ENCODE data around the gene MAP3K8. TPM values are rescaled to one million over a fixed set of nuclear protein-coding genes. Genes with fewer than 3 reads are reported as not detected.
"Not testable (repeated sequence)": the region's sequence is repeated elsewhere in the genome, so short reads cannot be mapped to it uniquely, and the experiment has no call there.

Gene MAP3K8
- total and polyA plus RNA-seq, 4 donors, result 4.2 to 9.6 (median 8.6) TPM

GRCh38 chr10:30432622-30433305 lies 1.2 kb upstream of the MAP3K8 start:
- Histone ChIP-seq H3K4me1 (ENCODE audit: control insufficient read depth, insufficient read depth, low read length) (peaks cover 27% of the 10 kb centered on the region), H3K9me3 (ENCODE audit: control insufficient read depth, insufficient read depth, low read length) (no peaks in the 10 kb centered on the region), H3K27ac (ENCODE audit: low read depth, low read length) (peak overlapping the region; percentile 95), H3K27me3 (ENCODE audit: control insufficient read depth, insufficient read depth, low read length) (peaks cover 18% of the 10 kb centered on the region), H3K36me3 (ENCODE audit: control insufficient read depth, insufficient read depth, low read length) (no peaks in the 10 kb centered on the region), H3K4me3 (ENCODE audit: low read depth, low read length) (peak overlapping the region; percentile 88)
- no peak for DNase-seq (ENCODE audit: low read depth in 4 of 6, low spot score in 6 of 6)
- 34% methylated on average over 25 of the region's 35 CpGs for WGBS (ENCODE audit: insufficient coverage)

- Histone ChIP-seq H3K27ac (ENCODE audit: low read depth, low read length) (peak overlapping the region; percentile 95), H3K36me3 (ENCODE audit: control insufficient read depth, insufficient read depth, low read length) (no peaks in the 10 kb centered on the region), H3K9me3 (ENCODE audit: control insufficient read depth, insufficient read depth, low read length) (no peaks in the 10 kb centered on the region), H3K4me3 (ENCODE audit: low read depth, low read length) (peak overlapping the region; percentile 88), H3K4me1 (ENCODE audit: control insufficient read depth, insufficient read depth, low read length) (peaks cover 22% of the 10 kb centered on the region), H3K27me3 (ENCODE audit: control insufficient read depth, insufficient read depth, low read length) (peaks cover 18% of the 10 kb centered on the region)
- peak in 3 of 6 donors; percentile 39 to 84 (median 82) for DNase-seq (ENCODE audit: low read depth in 4 of 6, low spot score in 6 of 6)
- WGBS (ENCODE audit: insufficient coverage), result 0% methylated on average over 32 of the region's 32 CpGs
These were observed 666 bp upstream of the MAP3K8 start for GRCh38 chr10:30433306-30433729.

GRCh38 chr10:30434273-30435072 lies 489 bp downstream of the MAP3K8 start:
- WGBS (ENCODE audit: insufficient coverage), result under 1% methylated on average over 55 of the region's 56 CpGs
- H3K4me3 ChIP-seq (ENCODE audit: low read depth, low read length), result peak overlapping the region; percentile 88
- H3K27ac ChIP-seq (ENCODE audit: low read depth, low read length), result peak overlapping the region; percentile 95
- peaks cover 22% of the 10 kb centered on the region for H3K4me1 ChIP-seq (ENCODE audit: control insufficient read depth, insufficient read depth, low read length)
- peaks cover 18% of the 10 kb centered on the region for H3K27me3 ChIP-seq (ENCODE audit: control insufficient read depth, insufficient read depth, low read length)
- no peaks in the 10 kb centered on the region for H3K9me3 ChIP-seq (ENCODE audit: control insufficient read depth, insufficient read depth, low read length)
- peak in 3 of 6 donors; percentile 33 to 72 (median 68) for DNase-seq (ENCODE audit: low read depth in 4 of 6, low spot score in 6 of 6)
- no peaks in the 10 kb centered on the region for H3K36me3 ChIP-seq (ENCODE audit: control insufficient read depth, insufficient read depth, low read length)

- 5% methylated on average over 13 of the region's 13 CpGs for WGBS (ENCODE audit: insufficient coverage)
- peak overlapping the region; percentile 88 for H3K4me3 ChIP-seq (ENCODE audit: low read depth, low read length)
- H3K4me1 ChIP-seq (ENCODE audit: control insufficient read depth, insufficient read depth, low read length), result peaks cover 22% of the 10 kb centered on the region
- no peaks in the 10 kb centered on the region for H3K9me3 ChIP-seq (ENCODE audit: control insufficient read depth, insufficient read depth, low read length)
- H3K27ac ChIP-seq (ENCODE audit: low read depth, low read length), result peak overlapping the region; percentile 95
- DNase-seq (ENCODE audit: low read depth in 4 of 6, low spot score in 6 of 6), result peak in 2 of 6 donors; percentile 61 to 67
- peaks cover 18% of the 10 kb centered on the region for H3K27me3 ChIP-seq (ENCODE audit: control insufficient read depth, insufficient read depth, low read length)
- no peaks in the 10 kb centered on the region for H3K36me3 ChIP-seq (ENCODE audit: control insufficient read depth, insufficient read depth, low read length)
These were observed 1.1 kb downstream of the MAP3K8 start for GRCh38 chr10:30435073-30435422.

GRCh38 chr10:30435499-30436167 lies 1.6 kb downstream of the MAP3K8 start:
- Histone ChIP-seq H3K27ac (ENCODE audit: low read depth, low read length) (peak overlapping the region; percentile 95), H3K4me1 (ENCODE audit: control insufficient read depth, insufficient read depth, low read length) (peaks cover 22% of the 10 kb centered on the region), H3K27me3 (ENCODE audit: control insufficient read depth, insufficient read depth, low read length) (peaks cover 18% of the 10 kb centered on the region), H3K4me3 (ENCODE audit: low read depth, low read length) (peak overlapping the region; percentile 88)
- not testable (repeated sequence) for H3K36me3 ChIP-seq (ENCODE audit: control insufficient read depth, insufficient read depth, low read length); H3K9me3 ChIP-seq (ENCODE audit: control insufficient read depth, insufficient read depth, low read length)
- WGBS (ENCODE audit: insufficient coverage), result 25% methylated on average over 4 of the region's 15 CpGs
- DNase-seq (ENCODE audit: low read depth in 4 of 6, low spot score in 6 of 6), result peak in 1 of 6 donors; percentile 24

- no peaks in the 10 kb centered on the region for H3K9me3 ChIP-seq (ENCODE audit: control insufficient read depth, insufficient read depth, low read length)
- peaks cover 14% of the 10 kb centered on the region for H3K27me3 ChIP-seq (ENCODE audit: control insufficient read depth, insufficient read depth, low read length)
- peak overlapping the region; percentile 95 for H3K27ac ChIP-seq (ENCODE audit: low read depth, low read length)
- no peaks in the 10 kb centered on the region for H3K36me3 ChIP-seq (ENCODE audit: control insufficient read depth, insufficient read depth, low read length)
- peaks cover 22% of the 10 kb centered on the region for H3K4me1 ChIP-seq (ENCODE audit: control insufficient read depth, insufficient read depth, low read length)
- peak in 3 of 6 donors; percentile 52 to 82 (median 68) for DNase-seq (ENCODE audit: low read depth in 4 of 6, low spot score in 6 of 6)
- peak overlapping the region; percentile 24 for H3K4me3 ChIP-seq (ENCODE audit: low read depth, low read length)
- WGBS (ENCODE audit: insufficient coverage), result 60% methylated on average over 1 of the region's 7 CpGs
These were observed 2.2 kb downstream of the MAP3K8 start for GRCh38 chr10:30436191-30436611.

GRCh38 chr10:30436671-30437030 lies 2.7 kb downstream of the MAP3K8 start:
- H3K4me1 ChIP-seq (ENCODE audit: control insufficient read depth, insufficient read depth, low read length), result peaks cover 22% of the 10 kb centered on the region
- no peaks in the 10 kb centered on the region for H3K9me3 ChIP-seq (ENCODE audit: control insufficient read depth, insufficient read depth, low read length)
- no peak for DNase-seq (ENCODE audit: low read depth in 4 of 6, low spot score in 6 of 6)
- peaks cover 10% of the 10 kb centered on the region for H3K27me3 ChIP-seq (ENCODE audit: control insufficient read depth, insufficient read depth, low read length)
- H3K36me3 ChIP-seq (ENCODE audit: control insufficient read depth, insufficient read depth, low read length), result no peaks in the 10 kb centered on the region
- H3K27ac ChIP-seq (ENCODE audit: low read depth, low read length), result peak overlapping the region; percentile 44
- WGBS (ENCODE audit: insufficient coverage), result 11% methylated on average over 3 of the region's 3 CpGs
- H3K4me3 ChIP-seq (ENCODE audit: low read depth, low read length), result no peak overlapping the region

- Histone ChIP-seq H3K27ac (ENCODE audit: low read depth, low read length) (peak overlapping the region; percentile 44), H3K9me3 (ENCODE audit: control insufficient read depth, insufficient read depth, low read length) (no peaks in the 10 kb centered on the region), H3K4me3 (ENCODE audit: low read depth, low read length) (no peak overlapping the region), H3K27me3 (ENCODE audit: control insufficient read depth, insufficient read depth, low read length) (peaks cover 8% of the 10 kb centered on the region), H3K36me3 (ENCODE audit: control insufficient read depth, insufficient read depth, low read length) (no peaks in the 10 kb centered on the region), H3K4me1 (ENCODE audit: control insufficient read depth, insufficient read depth, low read length) (peaks cover 22% of the 10 kb centered on the region)
- 27% methylated on average over 7 of the region's 13 CpGs for WGBS (ENCODE audit: insufficient coverage)
- DNase-seq (ENCODE audit: low read depth in 4 of 6, low spot score in 6 of 6), result peak in 2 of 6 donors; percentile 17 to 32
These were observed 3.3 kb downstream of the MAP3K8 start for GRCh38 chr10:30437031-30437841.
